Measurements from ENCODE around the gene ZNF225.

Gene ZNF225

DNA sequence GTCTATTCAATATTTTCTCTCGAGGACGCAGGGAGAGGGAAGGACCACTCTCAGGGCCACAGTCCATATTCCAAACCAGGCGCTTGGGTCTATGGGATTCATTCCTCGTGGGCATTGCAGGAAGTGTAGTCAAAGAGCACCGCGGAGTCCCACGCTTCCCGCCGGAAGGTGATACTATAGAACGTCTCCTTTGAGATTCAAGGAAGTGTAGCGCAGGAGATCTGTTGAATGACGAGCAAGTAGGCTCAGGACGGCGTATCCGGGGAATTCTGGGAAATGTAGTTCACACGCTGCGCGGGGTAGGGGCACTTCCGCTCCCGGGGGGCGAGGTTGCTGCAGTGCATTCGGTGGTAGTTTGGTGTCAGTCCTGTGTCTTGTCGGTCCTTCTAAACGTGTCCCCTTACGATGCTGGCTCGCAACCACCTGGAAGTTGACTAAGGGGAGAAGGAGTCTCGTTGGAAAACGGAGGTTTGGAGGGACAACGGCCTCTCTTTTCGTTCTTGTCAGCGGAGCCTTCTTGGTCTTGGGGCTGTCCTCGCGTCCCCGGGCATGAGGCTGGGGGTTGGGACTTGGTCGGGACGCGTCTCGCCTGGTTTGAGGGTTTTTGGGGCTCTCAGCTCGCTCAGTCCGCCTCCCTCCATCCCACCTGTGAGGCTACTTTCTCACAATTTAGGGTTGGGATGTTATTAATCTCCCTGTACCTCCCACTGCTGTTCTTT is 41.2 kb upstream of the ZNF225 start, which contains the start of gene ZNF284:
Gene ZNF284 (plus strand): TSS at position 336 of the 719 bp plus-strand sequence. CDS start 4,231 bp downstream, outside the sequence.
- ChIA-PET POLR2A (interaction anchor here (0.5 to 1.4 kb wide), 5 partner anchors 10 to 140 kb away, joined by 3 to 6 read pairs (median 4); partner anchors contain the start of genes ZNF221, ZNF224, ZNF226 and ZNF227), CTCF (interaction anchor here (0.6 kb wide), 1 partner anchor 75 kb away, joined by 3 read pairs; no protein-coding TSS in a partner anchor)
- peak within 1 kb of the TSS; percentile 62 for H3K27ac ChIP-seq (ENCODE audit: extremely low read depth, low read depth, low read length)
- H3K36me3 ChIP-seq (ENCODE audit: control insufficient read depth in 2 of 2, insufficient read depth in 1 of 2, low read length in 2 of 2), result peaks cover 10 to 58% of the 10 kb centered on the region in 2 experiments
- H3K9me3 ChIP-seq (ENCODE audit: control insufficient read depth, insufficient read depth, low read depth, low read length), result peaks cover 14% of the 10 kb centered on the region
- H3K4me3 ChIP-seq (ENCODE audit: low read depth, low read length), result peak within 1 kb of the TSS; percentile 49
- peaks cover 16% of the 10 kb centered on the region for H3K4me1 ChIP-seq (ENCODE audit: control insufficient read depth, insufficient read depth, low read length)
- TF ChIP-seq ZNF239 (tag by site-specific recombination; IDR thresholded peaks at IDR 0.05) (peak; percentile 65; the same call in 1 of the 2 replicates), ZNF394 (tag by site-specific recombination; IDR thresholded peaks at IDR 0.05; ENCODE audit: borderline replicate concordance) (peak; percentile 78; the same call in 1 of the 2 replicates), ZNF623 (tag by site-specific recombination; IDR thresholded peaks at IDR 0.05) (peak; percentile 28; the same call in 1 of the 2 replicates), ZNF133 (tag by site-specific recombination; IDR thresholded peaks at IDR 0.05) (0 out of 2 replicates have a peak, but pooled peaks have one; percentile 23), ZBTB48 (tag by site-specific recombination; IDR thresholded peaks at IDR 0.05) (peak; percentile 100), ZEB2 (tag by site-specific recombination; IDR thresholded peaks at IDR 0.05) (peak; percentile 95), ZNF626 (tag by site-specific recombination; IDR thresholded peaks at IDR 0.05) (no peak), ZNF292 (tag by site-specific recombination; IDR thresholded peaks at IDR 0.05; ENCODE audit: borderline replicate concordance, low read depth) (no peak), ZBTB44 (tag by site-specific recombination; IDR thresholded peaks at IDR 0.05) (peak; percentile 73), ZFP41 (tag by site-specific recombination; IDR thresholded peaks at IDR 0.05; ENCODE audit: borderline replicate concordance) (no peak), ZNF76 (tag by site-specific recombination; IDR thresholded peaks at IDR 0.05; ENCODE audit: borderline replicate concordance, low read depth) (peak; percentile 99), SALL2 (tag by site-specific recombination; IDR thresholded peaks at IDR 0.05; ENCODE audit: borderline replicate concordance) (no peak), ZNF121 (tag by site-specific recombination; IDR thresholded peaks at IDR 0.05) (no peak), ZNF114 (tag by site-specific recombination; IDR thresholded peaks at IDR 0.05) (no peak), AEBP2 (tag by site-specific recombination; IDR thresholded peaks at IDR 0.05; ENCODE audit: borderline replicate concordance) (no peak), ZNF654 (tag by site-specific recombination; IDR thresholded peaks at IDR 0.05; ENCODE audit: low read depth) (no peak), ZNF48 (tag by site-specific recombination; IDR thresholded peaks at IDR 0.05) (no peak), ZNF174 (tag by site-specific recombination; IDR thresholded peaks at IDR 0.05) (no peak), ZNF24 (tag by site-specific recombination; IDR thresholded peaks at IDR 0.05) (peak; percentile 75; the same call in 1 of the 2 replicates), ZNF830 (tag by site-specific recombination; IDR thresholded peaks at IDR 0.05; ENCODE audit: low read depth) (no peak), ZBTB17 (tag by site-specific recombination; IDR thresholded peaks at IDR 0.05) (peak; percentile 100), MYNN (tag by site-specific recombination; IDR thresholded peaks at IDR 0.05; ENCODE audit: borderline replicate concordance) (no peak), FEZF1 (tag by site-specific recombination; IDR thresholded peaks at IDR 0.05) (no peak)
- TF ChIP-seq, protein P1, sequence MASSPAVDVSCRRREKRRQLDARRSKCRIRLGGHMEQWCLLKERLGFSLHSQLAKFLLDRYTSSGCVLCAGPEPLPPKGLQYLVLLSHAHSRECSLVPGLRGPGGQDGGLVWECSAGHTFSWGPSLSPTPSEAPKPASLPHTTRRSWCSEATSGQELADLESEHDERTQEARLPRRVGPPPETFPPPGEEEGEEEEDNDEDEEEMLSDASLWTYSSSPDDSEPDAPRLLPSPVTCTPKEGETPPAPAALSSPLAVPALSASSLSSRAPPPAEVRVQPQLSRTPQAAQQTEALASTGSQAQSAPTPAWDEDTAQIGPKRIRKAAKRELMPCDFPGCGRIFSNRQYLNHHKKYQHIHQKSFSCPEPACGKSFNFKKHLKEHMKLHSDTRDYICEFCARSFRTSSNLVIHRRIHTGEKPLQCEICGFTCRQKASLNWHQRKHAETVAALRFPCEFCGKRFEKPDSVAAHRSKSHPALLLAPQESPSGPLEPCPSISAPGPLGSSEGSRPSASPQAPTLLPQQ (tag by site-specific recombination; IDR thresholded peaks at IDR 0.05), result peak; percentile 91
- TF ChIP-seq, protein P2, sequence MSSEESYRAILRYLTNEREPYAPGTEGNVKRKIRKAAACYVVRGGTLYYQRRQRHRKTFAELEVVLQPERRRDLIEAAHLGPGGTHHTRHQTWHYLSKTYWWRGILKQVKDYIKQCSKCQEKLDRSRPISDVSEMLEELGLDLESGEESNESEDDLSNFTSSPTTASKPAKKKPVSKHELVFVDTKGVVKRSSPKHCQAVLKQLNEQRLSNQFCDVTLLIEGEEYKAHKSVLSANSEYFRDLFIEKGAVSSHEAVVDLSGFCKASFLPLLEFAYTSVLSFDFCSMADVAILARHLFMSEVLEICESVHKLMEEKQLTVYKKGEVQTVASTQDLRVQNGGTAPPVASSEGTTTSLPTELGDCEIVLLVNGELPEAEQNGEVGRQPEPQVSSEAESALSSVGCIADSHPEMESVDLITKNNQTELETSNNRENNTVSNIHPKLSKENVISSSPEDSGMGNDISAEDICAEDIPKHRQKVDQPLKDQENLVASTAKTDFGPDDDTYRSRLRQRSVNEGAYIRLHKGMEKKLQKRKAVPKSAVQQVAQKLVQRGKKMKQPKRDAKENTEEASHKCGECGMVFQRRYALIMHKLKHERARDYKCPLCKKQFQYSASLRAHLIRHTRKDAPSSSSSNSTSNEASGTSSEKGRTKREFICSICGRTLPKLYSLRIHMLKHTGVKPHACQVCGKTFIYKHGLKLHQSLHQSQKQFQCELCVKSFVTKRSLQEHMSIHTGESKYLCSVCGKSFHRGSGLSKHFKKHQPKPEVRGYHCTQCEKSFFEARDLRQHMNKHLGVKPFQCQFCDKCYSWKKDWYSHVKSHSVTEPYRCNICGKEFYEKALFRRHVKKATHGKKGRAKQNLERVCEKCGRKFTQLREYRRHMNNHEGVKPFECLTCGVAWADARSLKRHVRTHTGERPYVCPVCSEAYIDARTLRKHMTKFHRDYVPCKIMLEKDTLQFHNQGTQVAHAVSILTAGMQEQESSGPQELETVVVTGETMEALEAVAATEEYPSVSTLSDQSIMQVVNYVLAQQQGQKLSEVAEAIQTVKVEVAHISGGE (tag by site-specific recombination; conservative IDR thresholded peaks at IDR 0.05; ENCODE audit: low read depth), result peak; percentile 99
- TF ChIP-seq, protein P3, sequence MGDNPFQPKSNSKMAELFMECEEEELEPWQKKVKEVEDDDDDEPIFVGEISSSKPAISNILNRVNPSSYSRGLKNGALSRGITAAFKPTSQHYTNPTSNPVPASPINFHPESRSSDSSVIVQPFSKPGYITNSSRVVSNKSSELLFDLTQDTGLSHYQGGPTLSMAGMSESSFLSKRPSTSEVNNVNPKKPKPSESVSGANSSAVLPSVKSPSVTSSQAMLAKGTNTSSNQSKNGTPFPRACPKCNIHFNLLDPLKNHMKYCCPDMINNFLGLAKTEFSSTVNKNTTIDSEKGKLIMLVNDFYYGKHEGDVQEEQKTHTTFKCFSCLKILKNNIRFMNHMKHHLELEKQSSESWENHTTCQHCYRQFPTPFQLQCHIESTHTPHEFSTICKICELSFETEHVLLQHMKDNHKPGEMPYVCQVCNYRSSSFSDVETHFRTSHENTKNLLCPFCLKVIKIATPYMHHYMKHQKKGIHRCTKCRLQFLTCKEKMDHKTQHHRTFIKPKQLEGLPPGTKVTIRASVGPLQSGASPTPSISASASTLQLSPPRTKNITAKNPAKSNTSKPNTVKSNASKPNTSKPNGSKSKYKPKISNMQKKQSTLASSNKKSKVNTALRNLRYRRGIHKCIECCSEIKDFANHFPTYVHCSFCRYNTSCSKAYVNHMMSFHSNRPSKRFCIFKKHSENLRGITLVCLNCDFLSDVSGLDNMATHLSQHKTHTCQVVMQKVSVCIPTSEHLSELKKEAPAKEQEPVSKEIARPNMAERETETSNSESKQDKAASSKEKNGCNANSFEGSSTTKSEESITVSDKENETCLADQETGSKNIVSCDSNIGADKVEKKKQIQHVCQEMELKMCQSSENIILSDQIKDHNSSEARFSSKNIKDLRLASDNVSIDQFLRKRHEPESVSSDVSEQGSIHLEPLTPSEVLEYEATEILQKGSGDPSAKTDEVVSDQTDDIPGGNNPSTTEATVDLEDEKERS (tag by site-specific recombination; IDR thresholded peaks at IDR 0.05), result peak; percentile 38

Measured in HEK293 (cell line).